SK-N-SH treated with all-trans-retinoic acid at 6 μM for 48 hours (cell line): Measurements from ENCODE around the gene FAF2.

Source experiments
- ATAC-seq: fragments of 200-7000 bp; cut with Tn5 transposase; 3 replicates; pipeline ENCODE4 v1.9.1; 2020; ENCODE audit warnings: mild to moderate bottlenecking, moderate library complexity
- ARNTL ChIP-seq: fragments of 450-650 bp; formaldehyde crosslinking; IDR thresholded peaks from 2 replicates; pipeline ENCODE4 v1.5.0; 2020; ENCODE audit warnings: low read depth, mild to moderate bottlenecking, moderate library complexity, borderline replicate concordance
- BACH2 ChIP-seq: fragments of 250-450 bp; sonication (Bioruptor Pico); IDR thresholded peaks from 2 replicates; pipeline ENCODE4 v1.9.0; 2021; ENCODE audit warnings: mild to moderate bottlenecking, borderline replicate concordance
- CSRNP3 ChIP-seq: fragments of 250-450 bp; sonication (Bioruptor Pico); IDR thresholded peaks from 2 replicates; pipeline ENCODE4 v1.5.1; 2021; ENCODE audit warnings: mild to moderate bottlenecking, moderate library complexity
- ESRRG ChIP-seq: fragments of 250-450 bp; sonication (Bioruptor Pico); IDR thresholded peaks from 2 replicates; pipeline ENCODE4 v1.6.1; 2021; ENCODE audit warnings: mild to moderate bottlenecking
- GLIS3 ChIP-seq: fragments of 250-450 bp; sonication (Bioruptor Pico); IDR thresholded peaks from 2 replicates; pipeline ENCODE4 v1.5.0; 2020; ENCODE audit warnings: mild to moderate bottlenecking, moderate library complexity
- ISL1 ChIP-seq: fragments of 250-450 bp; sonication (Bioruptor Pico); IDR thresholded peaks from 2 replicates; pipeline ENCODE4 v2.1.2; 2022; ENCODE audit warnings: mild to moderate bottlenecking, moderate library complexity
- OSR1 ChIP-seq: fragments of 250-450 bp; sonication (Bioruptor Pico); IDR thresholded peaks from 2 replicates; pipeline ENCODE4 v1.8.0; 2022; ENCODE audit warnings: moderate library complexity, mild to moderate bottlenecking, inconsistent platforms
- PATZ1 ChIP-seq: fragments of 250-450 bp; sonication (Bioruptor Pico); IDR thresholded peaks from 2 replicates; pipeline ENCODE4 v1.8.0; 2020; ENCODE audit warnings: mild to moderate bottlenecking, moderate library complexity, borderline replicate concordance
- PPARA ChIP-seq: fragments of 250-450 bp; sonication (Bioruptor Pico); IDR thresholded peaks from 2 replicates; pipeline ENCODE4 v1.5.0; 2020; ENCODE audit warnings: mild to moderate bottlenecking, borderline replicate concordance
- RARB ChIP-seq: fragments of 250-450 bp; sonication (Bioruptor Pico); IDR thresholded peaks from 2 replicates; pipeline ENCODE4 v1.8.0; 2021; ENCODE audit warnings: mild to moderate bottlenecking, moderate library complexity
- SNAI2 ChIP-seq: fragments of 250-450 bp; sonication (Bioruptor Pico); IDR thresholded peaks from 2 replicates; pipeline ENCODE4 v1.5.0; 2020; ENCODE audit warnings: mild to moderate bottlenecking, moderate library complexity
- TOX ChIP-seq: fragments of 250-450 bp; sonication (Bioruptor Pico); IDR thresholded peaks from 2 replicates; pipeline ENCODE4 v1.8.0; 2021; ENCODE audit warnings: mild to moderate bottlenecking, moderate library complexity, borderline replicate concordance
- TSHZ2 ChIP-seq: fragments of 250-450 bp; sonication (Bioruptor Pico); IDR thresholded peaks from 2 replicates; pipeline ENCODE4 v1.5.0; 2020; ENCODE audit warnings: mild to moderate bottlenecking, moderate library complexity
- ZC3H10 ChIP-seq: fragments of 250-450 bp; sonication (Bioruptor Pico); IDR thresholded peaks from 2 replicates; pipeline ENCODE4 v1.5.1; 2021; ENCODE audit warnings: mild to moderate bottlenecking, moderate library complexity
- ZFP30 ChIP-seq: fragments of 450-650 bp; formaldehyde crosslinking; IDR thresholded peaks from 2 replicates; pipeline ENCODE4 v1.5.0; 2022; ENCODE audit warnings: mild to moderate bottlenecking, moderate library complexity
- ZNF565 ChIP-seq: fragments of 450-650 bp; formaldehyde crosslinking; conservative IDR thresholded peaks from 2 replicates; pipeline ENCODE4 v1.5.0; 2020; ENCODE audit warnings: low read depth, mild to moderate bottlenecking, moderate library complexity
- ZNF70 ChIP-seq: fragments of 450-650 bp; formaldehyde crosslinking; IDR thresholded peaks from 2 replicates; pipeline ENCODE4 v1.5.0; 2020; ENCODE audit warnings: mild to moderate bottlenecking, moderate library complexity
- ZNF8 ChIP-seq: fragments of 450-650 bp; formaldehyde crosslinking; IDR thresholded peaks from 2 replicates; pipeline ENCODE4 v1.5.0; 2020; ENCODE audit warnings: mild to moderate bottlenecking, moderate library complexity

FAF2 gene

GRCh38 chr5:176552332-176552869 lies 104.2 kb downstream of the FAF2 start:
- no peak for ATAC-seq
- no peak for TF ChIP-seq GLIS3 (CRISPR knock-in tag)
- TF ChIP-seq PATZ1 (CRISPR knock-in tag): no peak
- no peak for TF ChIP-seq TSHZ2 (CRISPR knock-in tag)
- TF ChIP-seq SNAI2 (CRISPR knock-in tag): no peak
- TF ChIP-seq BACH2: no peak
- TF ChIP-seq CSRNP3 (CRISPR knock-in tag): no peak
- TF ChIP-seq ZNF8 (CRISPR knock-in tag): no peak
- no peak for TF ChIP-seq ZNF565 (CRISPR knock-in tag)
- TF ChIP-seq ZFP30: no peak
- TF ChIP-seq OSR1 (CRISPR knock-in tag): no peak
- TF ChIP-seq ZC3H10: no peak
- TF ChIP-seq ESRRG (CRISPR knock-in tag): no peak
- no peak for TF ChIP-seq ARNTL (CRISPR knock-in tag)
- TF ChIP-seq TOX (CRISPR knock-in tag): no peak

- ATAC-seq: no peak; the same call in 2 of the 3 replicates
- TF ChIP-seq ZNF8 (CRISPR knock-in tag) (no peak), ISL1 (CRISPR knock-in tag) (no peak), TSHZ2 (CRISPR knock-in tag) (no peak), GLIS3 (CRISPR knock-in tag) (no peak), RARB (CRISPR knock-in tag) (no peak), ZC3H10 (no peak), BACH2 (no peak), PPARA (CRISPR knock-in tag) (no peak), PATZ1 (CRISPR knock-in tag) (no peak), ZNF70 (CRISPR knock-in tag) (no peak), SNAI2 (CRISPR knock-in tag) (no peak), ZNF565 (CRISPR knock-in tag) (no peak)
- TF ChIP-seq, all 23 proteins: peak for 0
Measured at GRCh38 chr5:176553260-176554085, 105.3 kb downstream of the FAF2 start.
